AG04449 (cell line): Measurements from ENCODE around the gene HSD17B4.
A peak's percentile ranks its signal among the peaks of the same experiment; 100 is the strongest.
"Not testable (repeated sequence)": the region's sequence is repeated elsewhere in the genome, so short reads cannot be mapped to it uniquely, and the experiment has no call there.

Source experiments
- CTCF ChIA-PET: fragments of 350-600 bp; formaldehyde crosslinking; extraction: SDS; loops from one replicate; lab custom pipeline; 2021; ENCODE audit warnings: antibody characterized with exemption; lab: Yijun Ruan, JAX
- POLR2A ChIA-PET: fragments of 400-600, 350-600 bp; formaldehyde crosslinking; extraction: SDS; loops from one replicate; lab custom pipeline; 2020; ENCODE audit warnings: antibody characterized with exemption, inconsistent platforms; lab: Yijun Ruan, JAX
- DNase-seq: peaks from one replicate; pipeline ENCODE4 v3.0.0-alpha.2; 2010; ENCODE audit warnings: low read depth, low spot score
- H3K4me3 ChIP-seq: 2 replicates; pipeline ENCODE4 v1.5.1; 2011; ENCODE audit warnings: low read depth, mild to moderate bottlenecking, control low read depth, low read length
- CTCF ChIP-seq: IDR thresholded peaks from one replicate; pipeline ENCODE4 v1.5.1; 2011; ENCODE audit warnings: mild to moderate bottlenecking, moderate library complexity, low read length, control low read depth, inconsistent platforms; ENCODE audit not compliant: insufficient read depth; ENCODE audit errors: missing control alignments

Gene HSD17B4

DNA sequence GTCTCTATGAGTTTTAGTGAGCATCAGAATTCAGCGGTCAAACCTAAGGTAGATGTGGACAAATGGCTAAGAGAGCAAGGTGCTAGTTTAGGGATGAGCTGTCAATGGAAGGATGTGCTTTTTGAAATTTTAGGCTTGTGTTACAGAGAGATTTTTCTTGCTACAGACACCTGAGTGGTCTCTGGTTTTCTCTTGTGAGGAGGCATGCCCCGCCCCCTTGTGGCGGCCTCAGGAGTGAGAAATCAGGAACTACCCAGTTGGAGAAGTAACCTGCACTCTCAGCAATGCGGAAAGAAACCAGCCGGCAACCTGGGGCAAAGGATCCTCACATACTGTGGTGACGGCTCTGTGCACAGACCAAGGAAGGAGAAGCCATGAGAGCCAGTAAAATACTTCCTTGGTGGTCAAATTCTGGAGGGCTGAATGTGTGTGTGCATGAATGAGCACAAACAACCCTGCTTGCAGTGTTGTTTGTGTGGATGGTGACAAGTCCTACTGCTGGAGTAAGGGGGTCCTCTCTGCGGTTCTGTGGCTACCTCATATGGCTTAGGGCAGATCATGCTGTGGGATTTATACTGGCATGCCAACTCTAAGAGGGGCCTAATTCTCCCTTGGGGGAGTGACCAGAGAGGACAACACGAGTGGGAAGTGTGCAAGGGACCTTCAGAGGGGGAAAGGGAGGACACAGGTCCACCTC, 16.7 kb upstream of the HSD17B4 start:
- no peak for DNase-seq
- CTCF ChIA-PET, result interaction anchor here (0.9 to 4.1 kb wide), 14 partner anchors 11 to 448 kb away, joined by 3 to 64 read pairs (median 8); partner anchors contain the start of genes DTWD2 and HSD17B4

GRCh38 chr5:119437785-119438586, 14.3 kb upstream of the HSD17B4 start:
- CTCF ChIA-PET, DNase-seq, H3K4me3 ChIP-seq, POLR2A ChIA-PET: not testable (repeated sequence)

More for the DNA sequence above, 16.7 kb upstream of the HSD17B4 start:
- peak; percentile 73 for TF ChIP-seq CTCF
- POLR2A ChIA-PET, result no interaction called here
- H3K4me3 ChIP-seq, result no peak overlapping the region

- H3K4me3 ChIP-seq, POLR2A ChIA-PET, CTCF ChIA-PET: not testable (repeated sequence)
Measured at GRCh38 chr5:119438587-119438917, 13.7 kb upstream of the HSD17B4 start.

GRCh38 chr5:119439140-119439631, 13.1 kb upstream of the HSD17B4 start:
- no peak for TF ChIP-seq CTCF
- H3K4me3 ChIP-seq, result no peak overlapping the region
- DNase-seq, result no peak
- CTCF ChIA-PET, result interaction anchor here (1.5 kb wide), 1 partner anchor 451 kb away, joined by 8 read pairs; the partner anchor contains the start of gene DTWD2
- POLR2A ChIA-PET, result no interaction called here

More at GRCh38 chr5:119438587-119438917, 13.7 kb upstream of the HSD17B4 start:
- DNase-seq, result not testable (repeated sequence)

DNA sequence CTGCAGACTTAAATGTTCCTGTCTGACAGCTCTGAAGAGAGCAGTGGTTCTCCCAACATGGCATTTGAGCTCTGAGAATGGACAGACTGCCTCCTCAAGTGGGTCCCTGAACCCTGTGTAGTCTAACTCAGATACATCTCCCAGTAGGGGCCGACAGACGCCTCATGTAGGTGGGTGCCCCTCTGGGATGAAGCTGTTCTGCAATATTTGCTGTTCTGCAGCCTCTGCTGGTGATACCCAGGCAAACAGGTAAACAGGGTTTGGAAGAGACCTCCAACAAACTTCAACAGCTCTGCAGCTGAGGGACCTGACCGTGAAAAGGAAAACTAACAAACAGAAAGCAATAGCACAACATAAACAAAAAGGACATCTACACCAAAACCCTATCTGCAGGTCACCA, 12.7 kb upstream of the HSD17B4 start:
- CTCF ChIA-PET, result interaction anchor here (1.0 to 1.5 kb wide), 2 partner anchors 27 to 452 kb away, joined by 4 to 8 read pairs; partner anchors contain the start of gene DTWD2
- POLR2A ChIA-PET, DNase-seq, H3K4me3 ChIP-seq: not testable (repeated sequence)

DNA sequence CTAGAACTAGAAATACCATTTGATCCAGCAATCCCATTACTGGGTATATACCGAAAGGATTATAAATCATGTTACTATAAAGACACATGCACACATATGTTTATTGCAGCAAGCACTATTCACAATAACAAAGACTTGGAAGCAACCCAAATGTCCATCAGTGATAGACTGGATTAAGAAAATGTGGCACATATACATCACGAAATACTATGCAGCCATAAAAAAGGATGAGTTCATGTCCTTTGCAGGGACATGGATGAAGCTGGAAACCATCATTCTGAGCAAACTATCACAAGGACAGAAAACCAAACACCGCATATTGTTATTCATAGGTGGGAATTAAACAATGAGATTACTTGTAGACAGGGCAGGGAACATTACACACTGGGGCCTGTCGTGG, 7.7 kb upstream of the HSD17B4 start:
- POLR2A ChIA-PET, H3K4me3 ChIP-seq, DNase-seq: not testable (repeated sequence)
- CTCF ChIA-PET, result interaction anchor here (1.1 kb wide), 1 partner anchor 458 kb away, joined by 3 read pairs; no protein-coding TSS in a partner anchor

- no peak for TF ChIP-seq CTCF
Measured at GRCh38 chr5:119445544-119445943, 6.8 kb upstream of the HSD17B4 start.

GRCh38 chr5:119449882-119450281, 2.4 kb upstream of the HSD17B4 start:
- no peak overlapping the region for H3K4me3 ChIP-seq
- CTCF ChIA-PET, result interaction anchor here (1.3 kb wide), 1 partner anchor 15 kb away, joined by 6 read pairs; no protein-coding TSS in a partner anchor
- POLR2A ChIA-PET, result no interaction called here
- DNase-seq, result no peak
- no peak for TF ChIP-seq CTCF

More at GRCh38 chr5:119445544-119445943, 6.8 kb upstream of the HSD17B4 start:
- ChIA-PET CTCF (interaction anchor here (1.1 kb wide), 1 partner anchor 459 kb away, joined by 3 read pairs; no protein-coding TSS in a partner anchor), POLR2A (no interaction called here)
- DNase-seq, result no peak
- no peak overlapping the region for H3K4me3 ChIP-seq

DNA sequence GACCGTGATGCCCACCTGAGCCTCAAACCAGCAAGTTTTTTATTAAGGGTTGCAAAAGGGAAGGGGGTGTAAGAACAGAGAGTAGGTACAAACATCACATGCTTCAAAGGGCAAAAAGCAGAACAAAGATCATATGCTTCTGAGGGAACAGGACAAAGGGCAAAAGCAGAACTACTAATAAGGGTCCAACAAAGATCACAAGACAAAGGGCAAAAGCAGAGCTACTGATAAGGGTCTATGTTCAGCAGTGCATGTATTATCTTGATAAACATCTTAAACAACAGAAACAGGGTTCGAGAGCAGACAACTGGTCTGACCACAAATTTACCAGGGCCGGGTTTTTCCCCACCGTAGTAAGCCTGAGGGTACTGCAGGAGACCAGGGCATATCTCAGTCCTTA, 1.7 kb upstream of the HSD17B4 start:
- H3K4me3 ChIP-seq, DNase-seq, POLR2A ChIA-PET: not testable (repeated sequence)
- CTCF ChIA-PET, result interaction anchor here (4.2 kb wide), 1 partner anchor 463 kb away, joined by 15 read pairs; the partner anchor contains the start of gene DTWD2
